Adipocyte (in vitro differentiated cells): ENCODE data around the gene MATN3.
A peak's percentile ranks its signal among the peaks of the same experiment; 100 is the strongest.

Experiments
- DNase-seq: peaks from one replicate; pipeline ENCODE4 v3.0.0-alpha.2; 2015; ENCODE audit warnings: low read depth
- H3K27me3 ChIP-seq: replicated peaks from 2 replicates; pipeline ENCODE4 v1.7.0; 2013; ENCODE audit warnings: mild to moderate bottlenecking, low read length, moderate library complexity; ENCODE audit not compliant: control insufficient read depth, insufficient read depth
- H3K36me3 ChIP-seq: 2 replicates; pipeline ENCODE4 v1.7.0; 2013; ENCODE audit warnings: low read length, mild to moderate bottlenecking, moderate library complexity; ENCODE audit not compliant: control insufficient read depth, insufficient read depth, severe bottlenecking
- H3K4me1 ChIP-seq: 2 replicates; pipeline ENCODE4 v1.7.0; 2013; ENCODE audit warnings: mild to moderate bottlenecking, low read length, moderate library complexity; ENCODE audit not compliant: control insufficient read depth, insufficient read depth
- H3K4me3 ChIP-seq: 2 replicates; pipeline ENCODE4 v1.7.0; 2013; ENCODE audit warnings: mild to moderate bottlenecking, low read length, moderate library complexity
- H3K9ac ChIP-seq: 2 replicates; pipeline ENCODE4 v1.7.0; 2013; ENCODE audit warnings: mild to moderate bottlenecking, low read length, moderate library complexity
- H3K9me3 ChIP-seq: 2 replicates; pipeline ENCODE4 v1.7.0; 2013; ENCODE audit warnings: mild to moderate bottlenecking, low read length, moderate library complexity; ENCODE audit not compliant: control insufficient read depth

MATN3 gene

DNA sequence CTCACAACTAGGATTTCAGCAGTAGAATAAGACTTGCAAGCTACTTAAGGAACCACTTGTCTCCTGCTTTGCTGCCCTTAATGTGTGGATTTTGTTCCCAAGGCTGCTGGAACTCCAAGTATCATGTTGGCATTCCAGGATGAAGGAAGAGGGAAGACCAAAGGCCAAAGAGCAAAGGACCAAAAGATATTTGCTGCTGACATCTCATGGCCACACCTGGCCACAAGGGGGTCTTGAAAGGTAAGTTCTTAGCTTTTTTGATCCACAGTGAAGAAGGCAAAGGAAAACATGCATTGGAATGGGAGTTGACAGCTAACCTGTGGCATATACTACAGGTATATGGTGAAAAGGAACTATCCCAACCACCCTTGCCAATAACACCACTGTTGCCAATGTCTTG, 3.9 kb upstream of the MATN3 start:
- Histone ChIP-seq H3K36me3 (no peaks in the 10 kb centered on the region), H3K27me3 (peaks cover 4% of the 10 kb centered on the region), H3K4me3 (no peak overlapping the region), H3K4me1 (peaks cover 8% of the 10 kb centered on the region), H3K9me3 (peaks cover 11% of the 10 kb centered on the region), H3K9ac (no peak overlapping the region)
- DNase-seq = no peak

DNA sequence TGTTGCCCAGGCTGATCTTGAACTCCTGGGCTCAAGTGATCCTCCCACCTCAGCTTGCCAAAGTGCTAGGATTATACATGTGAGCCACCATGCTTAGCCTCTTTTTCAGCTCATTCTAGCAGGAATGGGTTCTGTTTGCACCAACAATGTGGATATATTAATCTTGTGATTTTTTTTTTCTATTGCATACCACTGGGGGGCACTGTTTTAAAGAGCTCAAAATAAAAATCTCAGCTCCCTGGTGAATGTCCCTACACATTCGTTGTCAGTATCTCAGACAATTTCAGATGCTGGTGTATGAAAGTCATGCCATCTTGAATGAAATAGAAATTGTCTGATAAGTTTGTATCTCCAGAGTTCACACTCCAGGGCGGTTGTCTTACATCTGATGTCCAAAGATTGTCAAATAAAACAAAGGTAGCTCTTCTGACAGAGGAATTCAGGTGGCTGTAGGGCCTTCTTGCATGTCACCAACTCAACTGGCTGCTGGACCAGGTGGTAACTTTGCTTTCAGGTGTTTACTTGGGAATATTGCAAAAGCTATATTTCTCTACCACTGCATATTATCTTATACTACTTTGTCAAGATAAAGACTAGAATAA, 3.1 kb upstream of the MATN3 start:
- H3K27me3 ChIP-seq = peaks cover 6% of the 10 kb centered on the region
- H3K9ac ChIP-seq = no peak overlapping the region
- peak; percentile 86 for DNase-seq

DNA sequence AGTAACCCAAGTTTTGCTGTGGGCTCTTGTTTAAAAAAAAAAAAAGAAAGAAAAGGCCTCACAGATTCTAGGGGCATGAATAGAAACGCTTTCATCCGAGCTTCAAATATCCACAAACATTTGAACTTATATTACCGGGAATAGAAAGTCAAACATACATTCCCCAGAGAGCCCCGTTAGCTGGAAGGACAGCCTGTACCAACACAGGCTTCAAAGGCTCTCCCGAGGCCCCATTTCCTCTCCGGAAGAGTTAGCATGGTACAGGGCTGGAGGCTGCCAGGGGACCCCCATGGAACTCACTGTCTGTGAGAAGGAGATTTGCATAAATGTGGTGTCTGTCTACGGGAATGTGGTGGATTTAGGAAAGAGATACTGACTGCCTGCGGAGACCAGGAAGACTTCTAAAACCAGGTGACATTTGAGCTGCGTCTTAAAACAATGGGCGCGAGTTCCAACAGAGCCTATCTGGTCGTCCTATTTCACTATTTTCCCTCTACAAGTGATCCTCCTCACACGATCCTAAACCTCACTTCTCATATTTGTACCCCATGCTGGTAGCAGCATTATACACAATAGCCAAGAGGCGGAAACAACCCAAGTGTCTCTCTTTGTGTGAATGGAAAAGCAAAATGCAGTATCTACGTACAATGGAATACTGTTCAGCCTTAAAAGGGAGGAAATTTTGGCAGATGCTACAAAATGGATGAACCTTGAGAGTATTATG, 820 bp upstream of the MATN3 start:
- no peak for DNase-seq
- Histone ChIP-seq H3K4me3 (peak overlapping the region; percentile 78), H3K9me3 (peaks cover 3% of the 10 kb centered on the region), H3K36me3 (no peaks in the 10 kb centered on the region), H3K4me1 (peaks cover 8% of the 10 kb centered on the region), H3K27me3 (peaks cover 6% of the 10 kb centered on the region), H3K9ac (peak overlapping the region; percentile 84)

More for the DNA sequence above, 3.1 kb upstream of the MATN3 start:
- Histone ChIP-seq H3K4me1 (peaks cover 8% of the 10 kb centered on the region), H3K4me3 (no peak overlapping the region), H3K9me3 (peaks cover 4% of the 10 kb centered on the region), H3K36me3 (no peaks in the 10 kb centered on the region)

DNA sequence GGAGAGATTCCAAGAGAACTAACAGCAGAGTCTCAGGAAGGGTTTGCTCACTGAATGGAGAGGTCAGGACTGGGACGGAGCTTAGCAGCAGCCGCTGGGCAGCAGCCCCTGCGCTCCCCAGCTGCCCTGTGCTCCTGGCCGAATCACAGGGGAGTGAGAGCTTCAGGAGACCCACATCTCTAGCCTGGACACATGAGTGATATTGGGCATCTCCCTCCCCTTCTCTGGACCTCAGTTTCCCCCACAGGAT, 511 bp downstream of the MATN3 start:
- peak overlapping the region; percentile 55 for H3K9ac ChIP-seq
- peaks cover 6% of the 10 kb centered on the region for H3K27me3 ChIP-seq
- H3K9me3 ChIP-seq = peaks cover 3% of the 10 kb centered on the region
- no peak for DNase-seq
- H3K4me3 ChIP-seq = peak overlapping the region; percentile 78
- peaks cover 8% of the 10 kb centered on the region for H3K4me1 ChIP-seq
- no peaks in the 10 kb centered on the region for H3K36me3 ChIP-seq

DNA sequence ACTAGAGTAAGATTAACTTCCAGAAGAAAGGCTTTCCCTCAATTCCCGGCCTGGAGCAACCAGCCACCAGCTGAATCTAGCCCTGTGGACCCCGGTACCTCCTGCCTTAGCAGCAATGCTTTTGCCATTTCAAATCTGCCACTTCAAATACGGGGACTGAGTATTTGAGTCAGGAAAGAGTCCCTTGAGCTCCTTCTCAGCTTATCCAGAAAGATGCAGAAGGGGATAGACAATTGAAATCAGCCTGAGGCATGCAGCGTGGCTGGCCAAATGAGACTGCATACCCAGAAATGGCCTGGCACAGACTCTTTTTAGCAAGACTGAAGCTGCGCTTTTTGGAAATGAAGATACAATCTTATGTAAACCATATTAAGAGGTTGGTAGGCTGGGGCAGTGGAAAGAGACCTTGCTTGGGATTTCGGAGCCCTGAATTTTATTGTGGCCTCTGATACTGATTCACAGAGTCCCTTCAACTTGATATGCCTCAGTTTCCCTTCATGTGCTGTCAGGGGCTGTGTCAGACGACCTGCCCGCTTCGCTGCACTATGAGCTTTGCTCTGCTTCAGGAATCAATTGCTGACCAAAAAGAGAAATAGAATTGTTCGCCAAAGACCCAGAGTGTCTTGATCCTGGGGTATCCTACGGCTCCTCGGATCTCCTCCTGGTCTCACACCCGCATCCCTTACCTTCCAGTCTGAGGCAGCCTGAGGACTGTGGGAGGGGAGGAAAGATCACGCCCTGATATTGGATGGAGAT, 1.0 kb downstream of the MATN3 start:
- Histone ChIP-seq H3K9ac (peak overlapping the region; percentile 55), H3K9me3 (peaks cover 3% of the 10 kb centered on the region), H3K27me3 (peaks cover 6% of the 10 kb centered on the region), H3K36me3 (no peaks in the 10 kb centered on the region), H3K4me3 (peak overlapping the region; percentile 78), H3K4me1 (peaks cover 8% of the 10 kb centered on the region)
- DNase-seq = no peak

DNA sequence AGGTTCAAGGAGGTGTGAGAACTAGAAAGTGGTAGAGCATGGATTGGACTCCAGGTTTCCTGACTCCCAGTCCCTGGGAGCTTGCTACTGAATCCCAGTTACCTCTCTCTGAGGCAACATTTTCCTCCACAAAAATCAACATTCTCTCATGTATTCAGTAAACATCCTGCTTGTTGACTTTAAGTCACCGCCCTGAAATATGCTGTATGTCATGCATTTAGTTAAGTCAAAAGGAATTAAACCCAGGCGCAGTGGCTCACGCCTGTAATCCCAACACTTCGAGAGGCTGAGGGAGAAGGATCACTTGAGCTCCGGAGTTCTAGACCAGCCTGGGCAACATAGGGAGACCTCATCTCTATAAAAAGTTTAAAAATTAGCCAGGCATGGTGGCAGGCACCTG, 3.8 kb downstream of the MATN3 start:
- H3K27me3 ChIP-seq = peaks cover 6% of the 10 kb centered on the region
- no peak overlapping the region for H3K4me3 ChIP-seq
- no peak for DNase-seq
- no peaks in the 10 kb centered on the region for H3K9me3 ChIP-seq
- H3K9ac ChIP-seq = no peak overlapping the region
- no peaks in the 10 kb centered on the region for H3K36me3 ChIP-seq
- peaks cover 8% of the 10 kb centered on the region for H3K4me1 ChIP-seq

DNA sequence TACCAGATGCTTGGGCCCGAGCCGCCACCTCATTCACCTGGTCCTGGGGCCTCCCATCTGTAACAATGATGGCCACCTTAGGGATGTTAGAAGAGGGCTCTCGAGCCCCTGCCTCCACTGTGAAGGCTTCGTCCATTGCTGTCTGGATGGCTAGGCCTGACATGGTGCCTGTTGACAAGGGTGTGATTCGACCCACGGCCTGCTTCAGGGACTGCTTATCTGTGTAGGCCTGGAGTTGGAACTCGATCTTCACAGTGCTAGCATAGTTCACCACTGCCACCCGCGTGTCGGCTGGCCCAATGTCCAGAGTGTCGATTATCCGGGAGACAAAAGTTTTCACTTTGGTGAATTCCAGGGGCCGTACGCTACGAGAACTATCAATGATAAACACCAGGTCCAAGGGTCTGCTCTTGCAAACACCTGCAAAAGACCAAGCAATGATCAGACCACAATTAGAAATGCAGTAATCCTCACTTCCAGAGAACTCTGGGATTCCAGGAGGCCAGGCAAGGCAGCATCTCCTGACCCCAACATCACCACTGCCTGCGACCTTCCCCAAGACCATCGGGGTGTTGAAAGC, 6.5 kb downstream of the MATN3 start:
- H3K36me3 ChIP-seq = no peaks in the 10 kb centered on the region
- H3K4me1 ChIP-seq = no peaks in the 10 kb centered on the region
- H3K27me3 ChIP-seq = no peaks in the 10 kb centered on the region
- H3K9ac ChIP-seq = no peak overlapping the region
- DNase-seq = no peak
- no peak overlapping the region for H3K4me3 ChIP-seq
- H3K9me3 ChIP-seq = no peaks in the 10 kb centered on the region

DNA sequence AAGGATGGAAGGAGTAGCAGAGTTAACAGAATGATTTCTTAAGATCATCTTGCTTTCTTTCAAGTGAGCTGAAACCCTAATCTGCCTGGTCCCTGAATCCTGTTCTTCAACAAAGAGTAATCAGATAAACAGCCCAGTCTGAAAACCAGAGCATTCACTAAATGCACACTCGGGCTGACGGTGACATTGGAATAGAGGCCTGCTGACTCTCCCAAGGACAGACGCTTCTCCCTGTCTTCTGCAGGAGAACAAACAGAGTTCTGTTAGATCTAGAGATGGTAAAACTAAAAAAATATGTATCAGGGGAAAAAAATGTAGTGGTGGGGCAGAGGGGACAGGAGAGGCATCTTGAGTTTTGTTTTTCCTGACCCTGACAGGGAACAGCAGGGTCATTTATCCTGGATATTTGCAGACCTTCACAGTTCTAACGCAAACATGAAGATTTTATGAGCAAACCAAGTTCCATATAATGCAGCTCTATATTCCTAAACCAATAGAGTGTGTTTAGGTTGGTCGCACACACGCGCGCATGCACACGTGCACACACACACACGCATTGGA, 7.3 kb downstream of the MATN3 start:
- no peak overlapping the region for H3K4me3 ChIP-seq
- DNase-seq = no peak

DNA sequence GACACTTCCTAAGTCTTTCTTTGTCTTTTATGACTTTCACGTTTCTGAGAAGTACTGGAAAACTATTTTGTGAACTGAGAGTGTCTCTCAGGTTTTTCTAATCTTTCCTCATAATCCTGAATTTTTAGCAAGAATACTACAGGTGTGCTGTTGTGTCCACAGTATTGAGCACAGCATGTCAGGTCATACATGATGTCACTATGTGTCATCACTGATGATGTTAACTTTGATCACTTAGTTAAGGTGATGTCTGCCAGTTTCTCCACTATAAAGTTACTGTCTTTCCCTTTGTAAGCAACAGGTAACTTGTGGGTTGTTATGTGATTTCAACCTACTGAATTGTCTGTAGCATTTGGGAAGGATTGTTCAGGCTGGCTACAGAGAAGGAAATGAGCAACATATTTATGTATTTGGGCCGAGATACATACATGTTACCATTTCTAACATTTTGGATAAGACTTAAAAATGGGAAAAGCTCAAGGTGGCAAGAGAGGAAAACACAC, 11.1 kb downstream of the MATN3 start:
- Histone ChIP-seq H3K36me3 (no peaks in the 10 kb centered on the region), H3K4me3 (no peak overlapping the region), H3K27me3 (no peaks in the 10 kb centered on the region), H3K9me3 (no peaks in the 10 kb centered on the region), H3K4me1 (no peaks in the 10 kb centered on the region), H3K9ac (no peak overlapping the region)
- no peak for DNase-seq

More for the DNA sequence above, 7.3 kb downstream of the MATN3 start:
- H3K36me3 ChIP-seq = no peaks in the 10 kb centered on the region
- H3K9me3 ChIP-seq = no peaks in the 10 kb centered on the region
- no peaks in the 10 kb centered on the region for H3K27me3 ChIP-seq
- H3K9ac ChIP-seq = no peak overlapping the region
- no peaks in the 10 kb centered on the region for H3K4me1 ChIP-seq

DNA sequence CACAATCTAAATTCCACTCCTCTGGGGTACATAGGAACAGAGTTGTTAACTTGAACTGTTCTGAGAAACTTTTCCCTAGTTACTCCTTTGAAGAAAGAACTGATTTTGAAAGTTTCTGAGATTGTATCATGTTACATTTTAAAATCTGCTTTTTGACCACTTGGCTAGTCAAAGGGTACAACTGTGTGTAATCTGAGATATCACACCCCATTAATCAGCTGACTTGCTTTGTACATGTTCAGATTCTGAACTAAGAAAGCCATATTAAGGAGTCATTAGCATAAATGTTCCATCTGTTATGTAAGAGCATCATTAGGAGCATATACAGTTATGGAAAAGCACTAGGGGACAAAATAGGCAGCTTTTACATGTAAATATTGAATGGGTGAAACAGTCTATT, 18.7 kb downstream of the MATN3 start:
- H3K4me1 ChIP-seq = peaks cover 27% of the 10 kb centered on the region
- peak overlapping the region; percentile 27 for H3K9ac ChIP-seq
- no peak for DNase-seq
- no peaks in the 10 kb centered on the region for H3K27me3 ChIP-seq
- H3K9me3 ChIP-seq = no peaks in the 10 kb centered on the region
- H3K36me3 ChIP-seq = no peaks in the 10 kb centered on the region
- no peak overlapping the region for H3K4me3 ChIP-seq

DNA sequence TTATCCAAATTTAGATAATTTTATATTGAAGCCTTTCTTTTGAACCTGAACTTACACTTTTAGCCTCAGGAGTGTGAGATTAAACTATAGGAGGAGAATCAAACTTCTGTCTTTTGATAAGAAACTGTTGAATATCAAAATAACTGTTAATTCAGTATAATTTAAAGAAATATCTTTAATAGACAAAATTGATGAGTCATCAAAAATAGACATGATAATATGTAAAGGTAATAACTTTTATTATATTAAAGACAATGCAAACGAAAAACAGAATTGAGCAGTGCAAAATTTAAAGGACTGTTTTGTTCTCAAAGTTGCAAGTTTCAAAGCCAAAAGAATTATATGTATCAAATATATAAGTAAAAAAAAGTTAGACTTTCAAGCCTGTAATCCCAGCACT, 20.6 kb downstream of the MATN3 start:
- peaks cover 30% of the 10 kb centered on the region for H3K4me1 ChIP-seq
- H3K9me3 ChIP-seq = no peaks in the 10 kb centered on the region
- no peak for DNase-seq
- no peaks in the 10 kb centered on the region for H3K27me3 ChIP-seq
- no peak overlapping the region for H3K4me3 ChIP-seq
- no peaks in the 10 kb centered on the region for H3K36me3 ChIP-seq
- no peak overlapping the region for H3K9ac ChIP-seq
